GM12878 (cell line): ENCODE results near the gene EPDR1. TPM values are rescaled to one million over a fixed set of nuclear protein-coding genes. Genes with fewer than 3 reads are reported as not detected.

ENCODE experiments used
- ATAC-seq: fragments of 200-7000 bp; cut with Tn5 transposase; 3 replicates; pipeline ENCODE4 v1.9.1; 2020; ENCODE audit warnings: mild to moderate bottlenecking, moderate library complexity
- BruUV-seq: library from RNA; stranded (reverse); fragments of 400-500 nt; replicated peaks from 2 replicates; lab custom pipeline; 2021; lab: Mats Ljungman, UMichigan
- CTCF ChIA-PET: fragments of 300-600 bp; sonication (Branson Sonifier 250); formaldehyde crosslinking; extraction: SDS; loops from one replicate; lab custom pipeline; 2021; ENCODE audit warnings: inconsistent platforms; lab: Yijun Ruan, JAX
- POLR2A ChIA-PET: fragments of 350-600 bp; formaldehyde crosslinking; extraction: SDS; loops from one replicate; lab custom pipeline; 2021; ENCODE audit warnings: inconsistent platforms; lab: Charles Lee
- RAD21 ChIA-PET: fragments of 300-600 bp; sonication (Branson Sonifier 250); formaldehyde crosslinking; loops from one replicate; lab custom pipeline; 2023; ENCODE audit warnings: antibody characterized with exemption; ENCODE audit not compliant: unreplicated experiment; lab: Charles Lee
- SMC1A ChIA-PET: fragments of 300-600 bp; sonication (Branson Sonifier 250); formaldehyde crosslinking; loops from one replicate; lab custom pipeline; 2023; ENCODE audit not compliant: unreplicated experiment, uncharacterized antibody; lab: Charles Lee
- DNase-seq: peaks from one replicate; pipeline ENCODE4 v3.0.0-alpha.2; 2011; ENCODE audit warnings: low read depth, low spot score
- FAIRE-seq: peaks from 3 replicates; lab custom pipeline; 2011; peaks lifted over from hg19 to GRCh38; lab: Jason Lieb, UNC
- H2AFZ ChIP-seq: 2 replicates; pipeline ENCODE4 v1.6.0; 2011; ENCODE audit warnings: low read depth, low read length, control low read depth; ENCODE audit not compliant: control insufficient read depth
- H3K27ac ChIP-seq: 2 replicates; pipeline ENCODE4 v1.5.1; 2011; ENCODE audit warnings: control low read depth; ENCODE audit not compliant: control insufficient read depth, insufficient read depth
- H3K27me3 ChIP-seq, 2 experiments: replicated peaks in 1 of 2; 2 replicates each; pipeline versions ENCODE4 v1.6.0 to v1.6.1; 2011; ENCODE audit warnings: low read length in 1 of 2; ENCODE audit not compliant: control insufficient read depth in 2 of 2, insufficient read depth in 2 of 2
- H3K36me3 ChIP-seq, 2 experiments: 2 replicates each; pipeline ENCODE4 v1.5.1; 2011; ENCODE audit warnings: low read length in 1 of 2; ENCODE audit not compliant: control insufficient read depth in 2 of 2, insufficient read depth in 2 of 2
- H3K4me1 ChIP-seq: 2 replicates; pipeline ENCODE4 v1.6.1; 2011; ENCODE audit warnings: mild to moderate bottlenecking, low read length, moderate library complexity, mixed read lengths; ENCODE audit not compliant: control insufficient read depth, insufficient read depth
- H3K4me2 ChIP-seq: 2 replicates; pipeline ENCODE4 v1.6.0; 2011; ENCODE audit warnings: control low read depth; ENCODE audit not compliant: control insufficient read depth, insufficient read depth
- H3K4me3 ChIP-seq: fragments of 200-600 bp; sonication (generic); 2 replicates; pipeline ENCODE4 v1.5.1; 2016
- H3K79me2 ChIP-seq: 2 replicates; pipeline ENCODE4 v1.6.0; 2011; ENCODE audit warnings: low read length; ENCODE audit not compliant: control insufficient read depth, insufficient read depth
- H3K9ac ChIP-seq: 2 replicates; pipeline ENCODE4 v1.8.0; 2011; ENCODE audit warnings: low read length, control low read depth, mixed read lengths; ENCODE audit not compliant: control insufficient read depth, insufficient read depth
- H3K9me3 ChIP-seq: replicated peaks from 3 replicates; pipeline ENCODE4 v1.5.1; 2011; ENCODE audit warnings: mild to moderate bottlenecking, low read length; ENCODE audit not compliant: control insufficient read depth, insufficient read depth
- H4K20me1 ChIP-seq: 2 replicates; pipeline ENCODE4 v1.6.0; 2011; ENCODE audit not compliant: control insufficient read depth, insufficient read depth
- CBX5 ChIP-seq: sonication (generic); IDR thresholded peaks from 2 replicates; pipeline ENCODE4 v1.6.1; 2016; ENCODE audit warnings: low read depth, moderate library complexity, mild to moderate bottlenecking, inconsistent platforms
- POLR2A ChIP-seq: IDR thresholded peaks from 2 replicates; pipeline ENCODE4 v1.6.1; 2011; ENCODE audit warnings: low read depth, mild to moderate bottlenecking, low read length
- TBL1XR1 ChIP-seq: IDR thresholded peaks from 2 replicates; pipeline ENCODE4 v1.6.1; 2012; ENCODE audit warnings: low read depth, low read length, improper control_type of control experiment
- TCF12 ChIP-seq: IDR thresholded peaks from 2 replicates; pipeline ENCODE4 v1.6.1; 2011; ENCODE audit warnings: low read depth, mild to moderate bottlenecking, low read length
- YY1 ChIP-seq: IDR thresholded peaks from 2 replicates; pipeline ENCODE4 v1.6.1; 2011; ENCODE audit warnings: low read depth, mild to moderate bottlenecking, low read length
- WGBS: methylation state at CpG from one replicate; pipeline ENCODE4 v1.1.6; 2016; ENCODE audit warnings: low lambda C conversion rate; ENCODE audit not compliant: insufficient replicate concordance, insufficient coverage; ENCODE audit errors: missing lambda C conversion rate; 5-methylcytosine and 5-hydroxymethylcytosine counted together
- in situ Hi-C: fragments of 300-500 bp; cut with MboI; formaldehyde crosslinking; loops from 9 replicates; pipeline ENCODE4 v1.14.3; 2018; ENCODE audit warnings: mixed read lengths
- intact Hi-C: fragments of 100-400 bp; cut with micrococcal nuclease; formaldehyde crosslinking; loops from one replicate; pipeline ENCODE4 v1.14.2; 2022; ENCODE audit not compliant: unreplicated experiment
- polyA plus RNA-seq, 11 experiments: library from polyadenylated mRNA; depleted of rRNA in 4 of 11; unstranded in 6 of 11; stranded (reverse) in 5 of 11; fragments of >200 nt; fragmentation: Nextera tagmentation in 4 of 11; fragmentation: Illumina TruSeq in 1 of 11; extraction: Ambion mirVana in 4 of 11; extraction: Trizol in 1 of 11; gene quantifications; 1 replicate in 1 of 11; 2 replicates in 10 of 11; pipeline versions ENCODE4 v1.2.1 to v1.2.3, GENCODE V29; 2011 to 2016; ENCODE audit warnings: inconsistent platforms in 2 of 11, missing spikeins in 2 of 11, low read depth in 1 of 11
- total RNA-seq, 4 experiments: library from RNA; depleted of rRNA in 3 of 4; stranded (reverse); fragments of >200 nt in 3 of 4; fragmentation: Illumina TruSeq in 1 of 4; extraction: Trizol in 1 of 4; gene quantifications; 2 replicates each; pipeline versions ENCODE4 v1.2.1 to v1.2.3, GENCODE V29; 2013 to 2021
- TF ChIP-seq, protein P1 (sequence below): fragments of 450-650 bp; IDR thresholded peaks from 2 replicates; pipeline ENCODE4 v1.6.1; 2016; ENCODE audit warnings: mild to moderate bottlenecking

Gene EPDR1
- total and polyA plus RNA-seq, 10 of the 15 experiments (the other 5 are each of a cell fraction or from before 2014, with no cell fraction given): 1.2 to 18.8 (median 4.7) TPM

GRCh38 chr7:37894671-37895070 is 25.8 kb upstream of the EPDR1 start:
- Histone ChIP-seq H4K20me1 (no peaks in the 10 kb centered on the region), H3K27me3 (no peaks in the 10 kb centered on the region), H3K9ac (no peak overlapping the region), H3K36me3 (no peaks in the 10 kb centered on the region), H2AFZ (no peak overlapping the region), H3K79me2 (no peaks in the 10 kb centered on the region), H3K9me3 (no peaks in the 10 kb centered on the region), H3K27ac (no peak overlapping the region), H3K4me2 (no peak overlapping the region), H3K4me3 (no peak overlapping the region), H3K4me1 (no peaks in the 10 kb centered on the region)
- SMC1A ChIA-PET: no interaction called here
- FAIRE-seq (no peak), DNase-seq (no peak), ATAC-seq (no peak)
- CTCF ChIA-PET: interaction anchor here (1.0 kb wide), 1 partner anchor 23 kb away, joined by 4 read pairs; no protein-coding TSS in a partner anchor
- no TSS peak for BruUV-seq
- WGBS: 62% methylated on average over 3 of the region's 3 CpGs
- TF ChIP-seq, protein P1, sequence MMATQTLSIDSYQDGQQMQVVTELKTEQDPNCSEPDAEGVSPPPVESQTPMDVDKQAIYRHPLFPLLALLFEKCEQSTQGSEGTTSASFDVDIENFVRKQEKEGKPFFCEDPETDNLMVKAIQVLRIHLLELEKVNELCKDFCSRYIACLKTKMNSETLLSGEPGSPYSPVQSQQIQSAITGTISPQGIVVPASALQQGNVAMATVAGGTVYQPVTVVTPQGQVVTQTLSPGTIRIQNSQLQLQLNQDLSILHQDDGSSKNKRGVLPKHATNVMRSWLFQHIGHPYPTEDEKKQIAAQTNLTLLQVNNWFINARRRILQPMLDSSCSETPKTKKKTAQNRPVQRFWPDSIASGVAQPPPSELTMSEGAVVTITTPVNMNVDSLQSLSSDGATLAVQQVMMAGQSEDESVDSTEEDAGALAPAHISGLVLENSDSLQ: no peak
- TF ChIP-seq TCF12: no peak
- in situ Hi-C loops: no loop called here
- POLR2A ChIA-PET: no interaction called here
- RAD21 ChIA-PET: no interaction called here
- intact Hi-C loops: no loop called here

GRCh38 chr7:37899712-37900247 is 20.7 kb upstream of the EPDR1 start:
- TF ChIP-seq TBL1XR1: no peak
- no peak for TF ChIP-seq CBX5
- TF ChIP-seq YY1: no peak
- TF ChIP-seq POLR2A: no peak
- no peaks in the 10 kb centered on the region for H3K79me2 ChIP-seq
- SMC1A ChIA-PET: interaction anchor here (0.5 to 9.5 kb wide), 11 partner anchors 9 to 436 kb away, joined by 3 to 82 read pairs (median 5); partner anchors contain the start of genes EPDR1 and SFRP4
- POLR2A ChIA-PET: no interaction called here
- CTCF ChIA-PET: interaction anchor here (0.7 to 4.2 kb wide), 7 partner anchors 8 to 435 kb away, joined by 3 to 24 read pairs (median 7); partner anchors contain the start of gene SFRP4
- no peak overlapping the region for H3K9ac ChIP-seq
- RAD21 ChIA-PET: interaction anchor here (0.8 kb wide), 1 partner anchor 474 kb away, joined by 3 read pairs; no protein-coding TSS in a partner anchor
- no peak overlapping the region for H2AFZ ChIP-seq
- no peaks in the 10 kb centered on the region for H3K36me3 ChIP-seq
- no peak overlapping the region for H3K27ac ChIP-seq
- ATAC-seq: no peak
- 0 out of 4 replicates have a peak, but pooled peaks cover 0 to 2% of the 10 kb centered on the region in 2 experiments for H3K27me3 ChIP-seq
- no peaks in the 10 kb centered on the region for H4K20me1 ChIP-seq
- no peaks in the 10 kb centered on the region for H3K4me1 ChIP-seq
- intact Hi-C loops (loop anchor here (5.0 kb wide), 2 partner anchors 323 to 418 kb away; no protein-coding TSS in a partner anchor), in situ Hi-C loops (loop anchor here (5.0 kb wide), 1 partner anchor 323 kb away; no protein-coding TSS in a partner anchor)
- DNase-seq: no peak
- 6% methylated on average over 3 of the region's 3 CpGs for WGBS
- no peak overlapping the region for H3K4me3 ChIP-seq
- no peak for FAIRE-seq
- no peaks in the 10 kb centered on the region for H3K9me3 ChIP-seq
- H3K4me2 ChIP-seq: no peak overlapping the region
- no TSS peak for BruUV-seq
